GM12874 (cell line): ENCODE measurements around the gene PSMB11.

Source experiments
- CTCF ChIP-seq: IDR thresholded peaks from 2 replicates; pipeline ENCODE4 v1.5.1; 2011; ENCODE audit warnings: low read depth, mild to moderate bottlenecking, control low read depth, low read length, moderate library complexity; ENCODE audit not compliant: insufficient read depth

PSMB11 gene

GRCh38 chr14:23085458-23085857, 43.4 kb downstream of the PSMB11 start:
- no peak for TF ChIP-seq CTCF

GRCh38 chr14:23086565-23086964, 44.6 kb downstream of the PSMB11 start:
- TF ChIP-seq CTCF: no peak

GRCh38 chr14:23089498-23090253, 47.7 kb downstream of the PSMB11 start:
- TF ChIP-seq CTCF: no peak

- no peak for TF ChIP-seq CTCF
Observed at GRCh38 chr14:23090254-23090636, 48.2 kb downstream of the PSMB11 start.

DNA sequence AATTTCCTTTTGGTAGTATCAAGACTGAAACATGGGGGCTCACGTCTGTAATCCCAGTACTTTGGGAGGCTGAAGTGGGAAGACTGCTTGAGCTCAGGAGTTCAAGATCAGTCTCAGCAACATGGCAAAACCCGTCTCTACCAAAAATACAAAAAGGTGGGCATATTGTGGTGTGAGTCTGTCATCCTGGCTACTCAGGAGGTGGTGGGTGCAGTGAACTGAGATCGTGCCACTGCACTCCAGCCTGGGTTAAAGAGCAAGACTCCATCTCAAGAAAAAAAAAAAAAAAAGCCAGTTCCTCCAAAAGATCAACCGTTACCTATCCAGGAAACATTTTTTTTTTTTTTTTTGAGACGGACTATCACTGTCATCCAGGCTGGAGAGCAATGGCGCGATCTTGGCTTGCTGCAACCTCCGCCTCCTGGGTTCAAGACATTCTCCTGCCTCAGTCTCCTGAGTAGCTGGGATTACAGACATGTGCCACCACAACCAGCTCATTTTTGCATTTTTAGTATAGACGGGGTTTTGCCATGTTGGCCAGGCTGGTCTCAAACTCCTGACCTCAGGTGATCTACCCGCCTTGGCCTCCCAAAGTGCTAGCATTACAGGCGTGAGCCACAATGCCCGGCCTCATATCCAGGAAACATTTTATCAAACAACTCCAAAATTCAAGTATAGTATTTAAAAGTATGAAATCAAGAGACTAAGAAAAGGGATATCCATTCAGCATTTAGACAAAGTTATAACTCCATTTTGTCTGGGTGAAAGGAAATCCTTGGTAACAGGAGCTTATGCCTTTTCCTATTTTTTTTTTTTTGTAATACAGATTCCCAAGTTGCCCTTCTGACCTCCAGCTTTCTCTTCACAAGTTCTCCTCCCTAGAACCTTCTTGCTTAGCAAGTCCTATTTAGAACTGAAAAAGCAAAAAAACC, 49.5 kb downstream of the PSMB11 start:
- TF ChIP-seq CTCF: no peak

DNA sequence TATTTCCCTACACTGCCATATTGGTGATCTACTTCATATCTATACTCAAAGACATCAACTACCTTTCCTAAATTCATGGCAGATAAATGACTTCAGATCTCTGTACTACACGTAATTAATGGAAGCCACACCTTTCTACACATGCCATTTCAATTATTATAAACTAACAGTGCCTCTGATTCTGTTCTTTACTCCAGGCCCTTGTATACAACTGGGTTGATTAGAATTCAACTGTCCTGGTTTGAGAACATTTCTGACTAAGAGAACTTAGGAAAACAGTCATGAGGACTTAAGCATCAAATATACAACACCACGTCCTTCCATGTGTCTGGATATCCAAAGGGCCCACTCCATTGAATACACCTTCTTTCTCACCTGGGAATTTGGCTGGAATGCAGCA, 51.1 kb downstream of the PSMB11 start:
- no peak for TF ChIP-seq CTCF

GRCh38 chr14:23093526-23093925, 51.5 kb downstream of the PSMB11 start:
- no peak for TF ChIP-seq CTCF
